K562 (cell line): ENCODE measurements around the gene ACTR1B. TPM values are rescaled to one million over a fixed set of nuclear protein-coding genes. Genes with fewer than 3 reads are reported as not detected.

ENCODE experiments used
- L3MBTL2 ChIP-seq: fragments of 450-650 bp; IDR thresholded peaks from 2 replicates; pipeline ENCODE4 v1.6.1; 2016; ENCODE audit warnings: mild to moderate bottlenecking, moderate library complexity
- TCF3 ChIP-seq: sonication (generic); formaldehyde crosslinking; IDR thresholded peaks from 2 replicates; pipeline ENCODE4 v1.4.0; 2020; ENCODE audit warnings: mild to moderate bottlenecking, missing genetic modification reagents
- ZNF785 ChIP-seq: fragments of 250-450 bp; sonication (Bioruptor Pico); IDR thresholded peaks from 2 replicates; pipeline ENCODE4 v1.4.0; 2020; ENCODE audit warnings: mild to moderate bottlenecking
- polyA plus RNA-seq, 8 experiments: library from polyadenylated mRNA; depleted of rRNA in 4 of 8; stranded (reverse) in 5 of 8; unstranded in 3 of 8; fragments of >200 nt; fragmentation: Nextera tagmentation in 2 of 8; fragmentation: Illumina TruSeq in 1 of 8; extraction: Ambion mirVana in 2 of 8; extraction: Trizol in 1 of 8; gene quantifications; 2 replicates each; pipeline versions ENCODE4 v1.2.1 to v1.2.3, GENCODE V29; 2011 to 2014; ENCODE audit warnings: inconsistent platforms in 1 of 8, missing spikeins in 1 of 8
- total RNA-seq, 7 experiments: library from RNA; depleted of rRNA in 6 of 7; stranded (reverse); fragments of >200 nt in 6 of 7; fragmentation: Illumina TruSeq in 2 of 7; extraction: Trizol in 2 of 7; gene quantifications; 2 replicates each; pipeline versions ENCODE4 v1.2.1 to v1.2.3, GENCODE V29; 2011 to 2021; ENCODE audit warnings: low replicate concordance in 1 of 7
- TF ChIP-seq, protein P1 (sequence below): fragments of 450-650 bp; IDR thresholded peaks from 2 replicates; pipeline ENCODE4 v1.6.1; 2014; ENCODE audit warnings: low read depth, mild to moderate bottlenecking, moderate library complexity, borderline replicate concordance
- TF ChIP-seq, protein P2 (sequence below): sonication (generic); formaldehyde crosslinking; IDR thresholded peaks from 2 replicates; pipeline ENCODE4 v1.8.0; 2023; ENCODE audit warnings: missing genetic modification reagents, mild to moderate bottlenecking, borderline replicate concordance
- TF ChIP-seq, protein P3 (sequence below): fragments of 450-650 bp; formaldehyde crosslinking; IDR thresholded peaks from 2 replicates; pipeline ENCODE4 v1.4.0; 2020; ENCODE audit warnings: mild to moderate bottlenecking, moderate library complexity

Gene ACTR1B
- total and polyA plus RNA-seq, 9 of the 15 experiments (the other 6 are each of a cell fraction or from before 2014, with no cell fraction given), result 0.49 to 42.3 (median 22.5) TPM

DNA sequence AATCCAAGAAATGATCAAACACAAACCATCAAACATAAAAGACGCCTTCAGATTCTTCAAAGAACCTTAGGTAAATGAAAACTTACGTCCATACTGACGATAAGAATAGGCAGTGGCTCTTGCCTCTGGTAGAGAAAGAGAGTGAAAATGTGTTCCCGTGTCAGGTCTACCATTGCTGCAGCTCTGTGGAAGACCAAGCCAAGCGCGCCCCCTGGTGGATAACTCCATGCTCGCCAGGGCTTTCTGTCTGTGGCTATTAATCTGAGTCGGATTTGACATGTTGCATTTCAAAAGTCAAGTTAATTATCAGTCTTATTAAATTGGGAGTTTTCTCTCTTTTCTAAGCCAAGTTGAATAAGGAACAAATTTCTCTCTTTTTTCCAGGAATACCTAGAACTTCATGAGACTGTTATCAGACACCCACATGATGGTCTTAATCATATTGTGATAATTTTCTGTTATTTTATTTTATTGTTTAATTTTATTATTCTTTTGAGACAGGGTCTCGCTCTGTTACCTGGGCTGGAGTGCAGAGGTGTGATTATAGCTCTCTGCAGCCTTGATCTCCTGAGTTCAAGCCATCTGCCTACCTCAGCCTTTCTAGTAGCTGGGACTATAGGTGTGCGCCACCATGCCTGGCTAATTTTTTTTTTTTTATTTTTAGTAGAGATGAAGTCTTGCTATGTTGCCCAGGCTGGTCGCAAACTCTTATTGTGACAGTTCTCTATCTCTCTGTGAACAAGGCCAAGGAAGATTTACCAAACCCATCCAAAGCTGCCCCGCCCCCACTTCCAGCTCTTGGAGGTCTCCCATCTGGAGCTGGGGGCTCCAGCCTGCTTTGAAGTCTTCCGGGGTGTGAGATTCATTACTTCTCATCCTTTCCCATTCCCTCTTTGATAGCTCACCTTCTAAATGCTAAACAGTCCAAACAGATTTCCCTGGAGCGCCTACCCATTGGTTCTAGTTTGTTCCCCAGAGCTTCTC is 33.7 kb upstream of the ACTR1B start (continued):
- TF ChIP-seq, protein P1, sequence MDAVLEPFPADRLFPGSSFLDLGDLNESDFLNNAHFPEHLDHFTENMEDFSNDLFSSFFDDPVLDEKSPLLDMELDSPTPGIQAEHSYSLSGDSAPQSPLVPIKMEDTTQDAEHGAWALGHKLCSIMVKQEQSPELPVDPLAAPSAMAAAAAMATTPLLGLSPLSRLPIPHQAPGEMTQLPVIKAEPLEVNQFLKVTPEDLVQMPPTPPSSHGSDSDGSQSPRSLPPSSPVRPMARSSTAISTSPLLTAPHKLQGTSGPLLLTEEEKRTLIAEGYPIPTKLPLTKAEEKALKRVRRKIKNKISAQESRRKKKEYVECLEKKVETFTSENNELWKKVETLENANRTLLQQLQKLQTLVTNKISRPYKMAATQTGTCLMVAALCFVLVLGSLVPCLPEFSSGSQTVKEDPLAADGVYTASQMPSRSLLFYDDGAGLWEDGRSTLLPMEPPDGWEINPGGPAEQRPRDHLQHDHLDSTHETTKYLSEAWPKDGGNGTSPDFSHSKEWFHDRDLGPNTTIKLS, result peak; percentile 30; the same call in 1 of the 2 replicates
- TF ChIP-seq ZNF785 (no peak), L3MBTL2 (peak; percentile 35; the same call in 1 of the 2 replicates), TCF3 (no peak)
- TF ChIP-seq, protein P2, sequence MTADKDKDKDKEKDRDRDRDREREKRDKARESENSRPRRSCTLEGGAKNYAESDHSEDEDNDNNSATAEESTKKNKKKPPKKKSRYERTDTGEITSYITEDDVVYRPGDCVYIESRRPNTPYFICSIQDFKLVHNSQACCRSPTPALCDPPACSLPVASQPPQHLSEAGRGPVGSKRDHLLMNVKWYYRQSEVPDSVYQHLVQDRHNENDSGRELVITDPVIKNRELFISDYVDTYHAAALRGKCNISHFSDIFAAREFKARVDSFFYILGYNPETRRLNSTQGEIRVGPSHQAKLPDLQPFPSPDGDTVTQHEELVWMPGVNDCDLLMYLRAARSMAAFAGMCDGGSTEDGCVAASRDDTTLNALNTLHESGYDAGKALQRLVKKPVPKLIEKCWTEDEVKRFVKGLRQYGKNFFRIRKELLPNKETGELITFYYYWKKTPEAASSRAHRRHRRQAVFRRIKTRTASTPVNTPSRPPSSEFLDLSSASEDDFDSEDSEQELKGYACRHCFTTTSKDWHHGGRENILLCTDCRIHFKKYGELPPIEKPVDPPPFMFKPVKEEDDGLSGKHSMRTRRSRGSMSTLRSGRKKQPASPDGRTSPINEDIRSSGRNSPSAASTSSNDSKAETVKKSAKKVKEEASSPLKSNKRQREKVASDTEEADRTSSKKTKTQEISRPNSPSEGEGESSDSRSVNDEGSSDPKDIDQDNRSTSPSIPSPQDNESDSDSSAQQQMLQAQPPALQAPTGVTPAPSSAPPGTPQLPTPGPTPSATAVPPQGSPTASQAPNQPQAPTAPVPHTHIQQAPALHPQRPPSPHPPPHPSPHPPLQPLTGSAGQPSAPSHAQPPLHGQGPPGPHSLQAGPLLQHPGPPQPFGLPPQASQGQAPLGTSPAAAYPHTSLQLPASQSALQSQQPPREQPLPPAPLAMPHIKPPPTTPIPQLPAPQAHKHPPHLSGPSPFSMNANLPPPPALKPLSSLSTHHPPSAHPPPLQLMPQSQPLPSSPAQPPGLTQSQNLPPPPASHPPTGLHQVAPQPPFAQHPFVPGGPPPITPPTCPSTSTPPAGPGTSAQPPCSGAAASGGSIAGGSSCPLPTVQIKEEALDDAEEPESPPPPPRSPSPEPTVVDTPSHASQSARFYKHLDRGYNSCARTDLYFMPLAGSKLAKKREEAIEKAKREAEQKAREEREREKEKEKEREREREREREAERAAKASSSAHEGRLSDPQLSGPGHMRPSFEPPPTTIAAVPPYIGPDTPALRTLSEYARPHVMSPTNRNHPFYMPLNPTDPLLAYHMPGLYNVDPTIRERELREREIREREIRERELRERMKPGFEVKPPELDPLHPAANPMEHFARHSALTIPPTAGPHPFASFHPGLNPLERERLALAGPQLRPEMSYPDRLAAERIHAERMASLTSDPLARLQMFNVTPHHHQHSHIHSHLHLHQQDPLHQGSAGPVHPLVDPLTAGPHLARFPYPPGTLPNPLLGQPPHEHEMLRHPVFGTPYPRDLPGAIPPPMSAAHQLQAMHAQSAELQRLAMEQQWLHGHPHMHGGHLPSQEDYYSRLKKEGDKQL (CRISPR knock-in tag), result no peak
- TF ChIP-seq, protein P3, sequence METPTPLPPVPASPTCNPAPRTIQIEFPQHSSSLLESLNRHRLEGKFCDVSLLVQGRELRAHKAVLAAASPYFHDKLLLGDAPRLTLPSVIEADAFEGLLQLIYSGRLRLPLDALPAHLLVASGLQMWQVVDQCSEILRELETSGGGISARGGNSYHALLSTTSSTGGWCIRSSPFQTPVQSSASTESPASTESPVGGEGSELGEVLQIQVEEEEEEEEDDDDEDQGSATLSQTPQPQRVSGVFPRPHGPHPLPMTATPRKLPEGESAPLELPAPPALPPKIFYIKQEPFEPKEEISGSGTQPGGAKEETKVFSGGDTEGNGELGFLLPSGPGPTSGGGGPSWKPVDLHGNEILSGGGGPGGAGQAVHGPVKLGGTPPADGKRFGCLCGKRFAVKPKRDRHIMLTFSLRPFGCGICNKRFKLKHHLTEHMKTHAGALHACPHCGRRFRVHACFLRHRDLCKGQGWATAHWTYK, result no peak
